ENCODE results near the gene ACTL6B. TPM values are rescaled to one million over a fixed set of nuclear protein-coding genes. Genes with fewer than 3 reads are reported as not detected.

ACTL6B gene
- total RNA-seq, 2 experiments from 2014 or later: not detected

DNA sequence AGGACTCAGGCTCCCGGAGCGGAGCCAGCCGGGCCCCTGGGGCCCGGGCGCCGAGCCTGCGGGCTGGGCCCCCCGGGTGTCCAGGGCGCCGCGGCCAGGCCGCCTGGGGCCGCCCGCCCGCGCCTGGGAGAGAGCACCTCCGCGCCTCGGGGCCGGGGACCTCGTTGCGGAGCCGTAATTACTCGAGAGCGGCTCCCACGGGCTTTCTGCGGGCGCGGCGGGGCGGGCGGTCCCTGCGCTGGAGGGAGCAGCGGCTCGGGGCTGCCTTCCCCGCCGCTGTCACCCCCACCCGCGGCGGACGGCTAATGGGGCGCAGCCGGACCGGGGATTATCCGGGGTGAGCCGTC is 18.8 kb upstream of the ACTL6B start:
- no peaks in the 10 kb centered on the region for H3K9me2 ChIP-seq (ENCODE audit: insufficient read depth, low read length)
- POLR2A ChIA-PET: no interaction called here
- H3K4me2 ChIP-seq (ENCODE audit: low read length): peak overlapping the region; percentile 80
- TF ChIP-seq CTCF (conservative IDR thresholded peaks at IDR 0.05; ENCODE audit: low read length): no peak
- TF ChIP-seq EZH2phosphoT487 (IDR thresholded peaks at IDR 0.05; ENCODE audit: borderline replicate concordance, low read depth, low read length): no peak
- no peak for DNase-seq (ENCODE audit: low spot score)
- CTCF ChIA-PET (ENCODE audit: unreplicated experiment): interaction anchor here (0.5 kb wide), 1 partner anchor 179 kb away, joined by 5 read pairs; no protein-coding TSS in a partner anchor
- intact Hi-C loops (cut with micrococcal nuclease; ENCODE audit: unreplicated experiment): loop anchor here (2.0 to 10.0 kb wide), 2 partner anchors 200 to 238 kb away; partner anchors contain the start of genes PPP1R35 and TSC22D4
- H3K36me3 ChIP-seq (ENCODE audit: insufficient read depth, low read length): peaks cover 39% of the 10 kb centered on the region
- H2AFZ ChIP-seq (ENCODE audit: low read length): no peak overlapping the region
- H3K27ac ChIP-seq (ENCODE audit: low read depth, low read length, poor library complexity, severe bottlenecking): peak overlapping the region; percentile 64
- H4K20me1 ChIP-seq (ENCODE audit: insufficient read depth, low read length): 0 out of 2 replicates have a peak, but pooled peaks cover 4% of the 10 kb centered on the region
- H3K4me3 ChIP-seq (ENCODE audit: low read depth, low read length, poor library complexity, severe bottlenecking): peak overlapping the region; percentile 99
- H3K79me2 ChIP-seq (ENCODE audit: insufficient read depth, low read depth, low read length): peaks cover 8% of the 10 kb centered on the region; the same call in 1 of the 2 replicates
- BruUV-seq (replicated peaks): no TSS peak
- H3K9me3 ChIP-seq (ENCODE audit: low read length): no peaks in the 10 kb centered on the region
- H3K4me1 ChIP-seq (ENCODE audit: insufficient read depth, low read length, poor library complexity, severe bottlenecking): peaks cover 9% of the 10 kb centered on the region

DNA sequence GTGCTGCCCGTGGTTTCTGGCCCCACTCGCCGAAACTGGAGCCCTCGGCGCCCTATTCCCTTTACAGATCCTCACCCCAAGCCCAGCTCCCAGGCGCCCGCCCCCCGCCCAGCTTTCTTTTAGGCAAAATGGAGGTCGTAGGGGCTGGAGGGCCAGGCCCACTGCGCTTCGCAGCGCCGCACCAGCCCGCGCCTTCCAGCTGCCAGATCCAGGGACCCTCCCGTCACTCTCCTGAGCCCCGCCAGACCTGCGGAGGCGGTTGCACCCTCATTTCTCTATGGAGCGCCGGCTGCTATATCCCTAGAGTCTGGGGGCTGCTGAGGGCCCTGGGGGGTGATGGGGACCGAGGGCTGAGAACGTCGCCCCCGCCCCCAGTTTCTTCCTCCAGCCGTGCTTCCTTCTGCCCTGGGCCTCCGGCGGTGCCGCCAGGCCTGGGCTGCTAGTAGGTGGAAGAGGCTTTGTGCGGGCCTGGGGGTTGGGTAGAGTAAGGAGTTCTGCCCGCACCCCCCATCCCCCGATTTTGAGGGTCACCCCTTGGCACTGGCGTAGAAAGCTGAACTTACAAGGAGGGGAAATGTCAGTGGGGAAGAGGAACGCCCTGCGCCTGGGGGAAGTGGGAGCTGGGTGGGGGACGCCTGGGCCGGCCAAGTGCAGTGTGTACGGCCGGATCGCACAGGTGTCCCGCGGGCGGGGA is 18.3 kb upstream of the ACTL6B start:
- BruUV-seq (replicated peaks): no TSS peak
- Histone ChIP-seq H2AFZ (ENCODE audit: low read length) (no peak overlapping the region), H3K79me2 (ENCODE audit: insufficient read depth, low read depth, low read length) (peaks cover 8% of the 10 kb centered on the region; the same call in 1 of the 2 replicates), H3K27ac (ENCODE audit: low read depth, low read length, poor library complexity, severe bottlenecking) (peak overlapping the region; percentile 64), H3K9me3 (ENCODE audit: low read length) (no peaks in the 10 kb centered on the region), H3K4me3 (ENCODE audit: low read depth, low read length, poor library complexity, severe bottlenecking) (peak overlapping the region; percentile 99), H3K36me3 (ENCODE audit: insufficient read depth, low read length) (peaks cover 33% of the 10 kb centered on the region), H4K20me1 (ENCODE audit: insufficient read depth, low read length) (0 out of 2 replicates have a peak, but pooled peaks cover 4% of the 10 kb centered on the region), H3K4me2 (ENCODE audit: low read length) (peak overlapping the region; percentile 80), H3K9me2 (ENCODE audit: insufficient read depth, low read length) (no peaks in the 10 kb centered on the region), H3K4me1 (ENCODE audit: insufficient read depth, low read length, poor library complexity, severe bottlenecking) (peaks cover 9% of the 10 kb centered on the region)
- ChIA-PET POLR2A (no interaction called here), CTCF (ENCODE audit: unreplicated experiment) (interaction anchor here (0.5 kb wide), 1 partner anchor 179 kb away, joined by 5 read pairs; no protein-coding TSS in a partner anchor)
- TF ChIP-seq CTCF (conservative IDR thresholded peaks at IDR 0.05; ENCODE audit: low read length) (no peak), EZH2phosphoT487 (IDR thresholded peaks at IDR 0.05; ENCODE audit: borderline replicate concordance, low read depth, low read length) (no peak)
- DNase-seq (ENCODE audit: low spot score): peak; percentile 63
- intact Hi-C loops (cut with micrococcal nuclease; ENCODE audit: unreplicated experiment): loop anchor here (1.0 to 10.0 kb wide), 3 partner anchors 70 to 238 kb away; partner anchors contain the start of genes PPP1R35 and TSC22D4
